Skeletal muscle tissue (tissue), 4 donors: ENCODE measurements around the gene RPL39L. TPM values are rescaled to one million over a fixed set of nuclear protein-coding genes. Genes with fewer than 3 reads are reported as not detected.
A peak's percentile ranks its signal among the peaks of the same experiment; 100 is the strongest.

Source experiments
- H3K27ac ChIP-seq: one replicate; pipeline ENCODE4 v1.7.0; 2013; ENCODE audit warnings: mild to moderate bottlenecking, low read depth, low read length, inconsistent platforms
- H3K27me3 ChIP-seq, 3 donors: one replicate each; pipeline ENCODE4 v1.7.0; 2013; ENCODE audit warnings: low read length in 3 of 3; ENCODE audit not compliant: control insufficient read depth in 3 of 3, insufficient read depth in 3 of 3
- H3K36me3 ChIP-seq, 3 donors: one replicate each; pipeline ENCODE4 v1.7.0; 2013; ENCODE audit warnings: low read length in 3 of 3; ENCODE audit not compliant: control insufficient read depth in 3 of 3, insufficient read depth in 3 of 3
- H3K4me1 ChIP-seq, 3 donors: one replicate each; pipeline ENCODE4 v1.7.0; 2013; ENCODE audit warnings: low read length in 3 of 3, mild to moderate bottlenecking in 3 of 3; ENCODE audit not compliant: control insufficient read depth in 3 of 3, insufficient read depth in 3 of 3
- H3K4me3 ChIP-seq, 3 donors: one replicate each; pipeline ENCODE4 v1.7.0; 2013; ENCODE audit warnings: low read length in 3 of 3
- H3K9ac ChIP-seq, 3 donors: one replicate each; pipeline ENCODE4 v1.7.0; 2013; ENCODE audit warnings: low read length in 3 of 3, mild to moderate bottlenecking in 3 of 3, moderate library complexity in 2 of 3, low read depth in 1 of 3
- H3K9me3 ChIP-seq, 3 donors: one replicate each; pipeline ENCODE4 v1.7.0; 2013; ENCODE audit warnings: low read length in 3 of 3; ENCODE audit not compliant: control insufficient read depth in 3 of 3
- total RNA-seq: library from RNA; depleted of rRNA; stranded (reverse); fragments of >200 nt; gene quantifications from one replicate; pipeline ENCODE4 v1.2.3, GENCODE V29; 2014
- donor health status: Osteomylitis.

Gene RPL39L
- 9.4 TPM for total RNA-seq

DNA sequence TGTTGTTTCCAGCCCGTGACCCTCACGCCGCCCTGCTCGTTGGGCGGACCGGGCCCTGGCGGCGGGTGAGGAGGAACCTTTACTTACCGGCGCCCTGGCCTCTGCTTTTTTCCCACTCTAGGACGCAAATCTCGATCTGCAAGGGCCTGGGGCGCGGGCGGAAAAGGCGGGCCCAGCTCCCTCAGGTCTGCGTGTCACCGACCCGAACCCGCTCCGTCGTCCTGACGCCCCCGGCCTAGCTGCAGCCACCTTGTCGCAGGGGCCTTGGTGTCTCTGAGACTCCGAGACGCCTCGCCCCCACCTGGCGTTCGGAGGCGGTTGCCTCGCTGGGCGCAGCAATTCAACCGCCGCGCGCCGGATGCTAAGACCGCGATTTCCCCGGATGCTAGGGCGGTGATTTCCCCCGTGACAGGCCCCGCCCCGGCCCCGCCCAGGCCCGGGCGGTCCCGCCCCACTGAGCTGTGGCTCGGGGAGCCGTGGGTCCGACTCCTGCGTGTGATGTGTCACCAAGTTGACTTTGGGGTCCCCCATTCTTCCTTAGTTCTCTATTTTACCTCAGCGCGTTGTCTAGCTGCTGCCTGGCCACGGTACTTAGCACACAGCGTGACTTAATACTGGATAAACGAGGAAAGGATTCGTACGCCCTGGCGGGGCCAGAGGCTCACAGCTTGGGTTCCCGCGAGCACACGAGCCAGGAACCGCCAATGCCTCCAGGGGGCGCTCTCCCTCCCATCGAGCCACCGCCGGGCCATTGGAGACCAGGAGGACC is at the start of gene RPL39L:
RPL39L (minus strand) TSS at position 371 of the 769 bp plus-strand sequence. CDS start 18,196 bp downstream, outside the sequence.
- H3K36me3 ChIP-seq = no peaks in the 10 kb centered on the region
- H3K4me3 ChIP-seq = peak within 1 kb of the TSS; percentile 73 to 80 (median 78)
- peaks cover 4 to 9% (median 8%) of the 10 kb centered on the region in 3 donors for H3K4me1 ChIP-seq
- H3K9ac ChIP-seq = peak within 1 kb of the TSS; percentile 53 to 71 (median 57)
- H3K27ac ChIP-seq = no peak within 1 kb of the TSS
- no peaks in the 10 kb centered on the region for H3K9me3 ChIP-seq
- H3K27me3 ChIP-seq = peaks cover 0 to 5% (median 4%) of the 10 kb centered on the region in 3 donors

DNA sequence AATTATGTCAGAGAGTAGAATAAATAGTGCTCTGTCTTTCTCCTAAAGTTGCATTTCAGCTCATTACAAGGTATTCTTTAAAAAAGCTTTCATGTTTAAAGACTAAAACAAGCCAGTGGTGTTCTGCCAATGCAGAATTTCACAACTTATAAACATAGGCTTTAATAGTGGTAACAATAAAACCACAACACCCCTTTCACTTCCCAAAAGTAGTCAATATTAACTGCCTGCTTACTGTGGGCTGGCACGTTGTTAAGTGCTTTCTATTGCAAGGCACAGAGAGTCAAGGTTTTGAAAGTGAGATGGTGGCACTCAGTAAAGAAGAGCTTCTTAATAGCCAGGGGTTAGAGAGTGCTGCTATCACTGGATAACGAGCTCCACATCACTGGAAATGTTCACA is 49.6 kb upstream of the RPL39L start:
- H3K9ac ChIP-seq = no peak overlapping the region
- H3K27me3 ChIP-seq = no peaks in the 10 kb centered on the region
- H3K9me3 ChIP-seq = no peaks in the 10 kb centered on the region
- H3K27ac ChIP-seq = no peak overlapping the region
- H3K36me3 ChIP-seq = no peaks in the 10 kb centered on the region
- H3K4me1 ChIP-seq = peaks cover 15 to 28% (median 20%) of the 10 kb centered on the region in 3 donors
- no peak overlapping the region for H3K4me3 ChIP-seq

DNA sequence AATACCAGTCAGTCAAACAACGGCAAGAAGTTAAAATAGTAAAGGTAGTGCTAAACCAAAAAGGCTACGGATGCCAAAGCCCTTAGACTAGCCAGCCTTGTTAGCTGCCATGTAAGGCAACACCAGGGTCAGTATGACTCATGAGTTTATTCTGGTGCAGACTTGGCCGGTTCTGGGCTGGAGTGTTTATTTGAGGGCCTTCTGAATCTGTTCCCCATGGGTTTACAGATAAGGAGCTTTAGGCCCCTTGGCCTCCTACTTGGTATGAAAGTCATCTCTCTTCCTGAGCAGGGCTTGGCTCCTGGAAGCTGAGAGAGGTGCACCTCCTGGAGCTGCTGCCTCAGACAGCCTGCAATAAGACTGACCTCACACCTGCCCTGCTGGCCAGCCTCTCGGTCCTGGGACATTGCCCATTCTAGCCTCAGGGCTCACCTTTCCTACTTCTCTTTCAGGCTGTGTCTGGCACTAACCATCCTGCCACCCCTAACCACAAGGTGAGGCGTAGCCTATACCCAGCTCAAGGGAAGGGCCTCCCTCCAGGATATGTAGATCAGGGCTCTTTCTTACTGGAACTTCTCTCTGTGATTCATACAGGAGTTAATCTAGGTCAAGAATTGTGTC is 47.6 kb upstream of the RPL39L start:
- Histone ChIP-seq H3K27ac (peak overlapping the region; percentile 90), H3K9ac (peak overlapping the region; percentile 39 to 63 (median 45)), H3K27me3 (no peaks in the 10 kb centered on the region), H3K9me3 (no peaks in the 10 kb centered on the region), H3K4me3 (peak overlapping the region in 1 of 3 donors; percentile 18), H3K36me3 (no peaks in the 10 kb centered on the region), H3K4me1 (peaks cover 15 to 28% (median 20%) of the 10 kb centered on the region in 3 donors)

GRCh38 chr3:187186375-187186774 is 47.1 kb upstream of the RPL39L start:
- H3K27ac ChIP-seq = peak overlapping the region; percentile 90
- no peaks in the 10 kb centered on the region for H3K27me3 ChIP-seq
- no peaks in the 10 kb centered on the region for H3K36me3 ChIP-seq
- H3K9ac ChIP-seq = peak overlapping the region in 2 of 3 donors; percentile 39 to 63
- peaks cover 15 to 28% (median 20%) of the 10 kb centered on the region in 3 donors for H3K4me1 ChIP-seq
- H3K4me3 ChIP-seq = no peak overlapping the region
- no peaks in the 10 kb centered on the region for H3K9me3 ChIP-seq

GRCh38 chr3:187185759-187186158 is 46.5 kb upstream of the RPL39L start:
- no peaks in the 10 kb centered on the region for H3K27me3 ChIP-seq
- H3K4me1 ChIP-seq = peaks cover 15 to 28% (median 20%) of the 10 kb centered on the region in 3 donors
- no peaks in the 10 kb centered on the region for H3K9me3 ChIP-seq
- no peak overlapping the region for H3K9ac ChIP-seq
- no peaks in the 10 kb centered on the region for H3K36me3 ChIP-seq
- peak overlapping the region; percentile 90 for H3K27ac ChIP-seq
- no peak overlapping the region for H3K4me3 ChIP-seq

- no peaks in the 10 kb centered on the region for H3K36me3 ChIP-seq
- no peaks in the 10 kb centered on the region for H3K27me3 ChIP-seq
- H3K9ac ChIP-seq = no peak overlapping the region
- H3K9me3 ChIP-seq = no peaks in the 10 kb centered on the region
- no peak overlapping the region for H3K4me3 ChIP-seq
- no peak overlapping the region for H3K27ac ChIP-seq
- H3K4me1 ChIP-seq = peaks cover 15 to 26% (median 20%) of the 10 kb centered on the region in 3 donors
Measured at GRCh38 chr3:187183903-187184302, 44.6 kb upstream of the RPL39L start.

GRCh38 chr3:187183210-187183862 is 44.0 kb upstream of the RPL39L start:
- H3K36me3 ChIP-seq = no peaks in the 10 kb centered on the region
- peaks cover 15 to 26% (median 20%) of the 10 kb centered on the region in 3 donors for H3K4me1 ChIP-seq
- H3K9ac ChIP-seq = no peak overlapping the region
- no peaks in the 10 kb centered on the region for H3K27me3 ChIP-seq
- no peaks in the 10 kb centered on the region for H3K9me3 ChIP-seq
- H3K27ac ChIP-seq = no peak overlapping the region
- no peak overlapping the region for H3K4me3 ChIP-seq

DNA sequence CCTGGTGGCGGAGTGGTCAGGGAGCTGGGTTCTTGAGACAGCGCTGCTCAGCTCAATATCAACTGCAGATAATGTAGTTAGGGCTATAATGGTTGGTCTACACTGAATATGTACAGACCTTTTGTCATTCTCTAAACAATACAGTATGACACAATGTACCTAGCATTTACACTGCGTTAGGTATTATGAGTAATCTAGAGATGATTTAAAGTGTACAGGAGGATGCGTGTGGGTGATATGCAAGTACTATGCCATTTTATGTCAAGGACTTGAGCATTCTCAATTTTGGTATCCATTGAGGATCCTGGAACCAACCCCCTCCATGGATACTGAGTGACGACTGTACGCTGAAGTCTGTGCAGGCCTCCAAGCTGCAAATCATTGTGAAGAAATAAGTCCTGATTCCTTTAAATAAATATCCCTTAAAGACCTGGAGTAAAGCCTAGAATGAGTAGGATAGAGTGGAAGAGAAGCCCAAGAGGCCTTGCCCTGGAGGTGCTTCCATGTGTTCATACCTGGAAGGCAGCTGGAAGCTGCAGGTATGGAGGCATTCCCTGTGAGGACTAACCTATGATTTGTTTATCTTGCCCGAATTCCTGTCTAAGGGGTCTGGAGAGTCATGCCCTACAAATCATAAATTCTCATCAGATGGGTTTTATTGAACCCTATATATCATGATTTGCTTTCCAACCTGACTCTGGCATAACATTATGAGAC is 42.3 kb upstream of the RPL39L start:
- Histone ChIP-seq H3K4me3 (no peak overlapping the region), H3K27me3 (no peaks in the 10 kb centered on the region), H3K9me3 (no peaks in the 10 kb centered on the region), H3K27ac (no peak overlapping the region), H3K36me3 (no peaks in the 10 kb centered on the region), H3K9ac (no peak overlapping the region), H3K4me1 (peaks cover 9% of the 10 kb centered on the region in 3 donors)

DNA sequence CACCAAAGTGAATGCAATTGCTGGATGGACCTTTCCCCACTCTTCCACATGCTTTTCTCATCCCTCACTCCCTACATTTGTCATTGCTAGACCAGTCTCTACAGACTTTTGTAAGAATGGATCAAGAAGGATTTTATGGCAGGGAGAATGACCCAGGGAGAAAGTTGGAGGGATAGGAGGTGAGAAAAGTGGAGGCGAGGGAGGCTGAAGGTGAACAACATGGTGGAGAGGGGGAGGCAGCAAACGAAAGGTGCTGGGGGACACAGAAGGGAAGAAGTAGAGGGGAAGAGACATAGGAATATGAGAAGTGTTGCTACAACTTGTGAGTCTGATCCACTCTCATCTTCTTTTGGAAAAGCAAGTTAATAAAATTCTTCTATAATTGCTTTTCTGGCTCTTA is 33.6 kb upstream of the RPL39L start:
- no peak overlapping the region for H3K9ac ChIP-seq
- H3K36me3 ChIP-seq = no peaks in the 10 kb centered on the region
- no peak overlapping the region for H3K4me3 ChIP-seq
- peaks cover under 1 to 3% (median 2%) of the 10 kb centered on the region in 3 donors for H3K4me1 ChIP-seq
- H3K27me3 ChIP-seq = no peaks in the 10 kb centered on the region
- no peak overlapping the region for H3K27ac ChIP-seq
- no peaks in the 10 kb centered on the region for H3K9me3 ChIP-seq
